GM23338 (cell line): ENCODE data around the gene IQCM. TPM values are rescaled to one million over a fixed set of nuclear protein-coding genes. Genes with fewer than 3 reads are reported as not detected.

Experiments used
- ATAC-seq: fragments of 200-7000 bp; cut with Tn5 transposase; 3 replicates; pipeline ENCODE4 v1.9.1; 2020
- DNase-seq: peaks from one replicate; pipeline ENCODE4 v3.0.0-alpha.2; 2015; ENCODE audit warnings: low spot score
- H2AFZ ChIP-seq: fragments of 200-600 bp; sonication (generic); 2 replicates; pipeline ENCODE4 v1.8.0; 2016; ENCODE audit warnings: antibody characterized with exemption, mild to moderate bottlenecking, moderate library complexity
- H3F3A ChIP-seq: fragments of 200-600 bp; sonication (generic); replicated peaks from 2 replicates; pipeline ENCODE4 v1.8.0; 2017; ENCODE audit warnings: antibody characterized with exemption, mixed run types, low read depth
- H3K27ac ChIP-seq: fragments of 200-600 bp; sonication (generic); 2 replicates; pipeline ENCODE4 v1.6.1; 2016; ENCODE audit warnings: low read depth
- H3K27me3 ChIP-seq: fragments of 200-600 bp; sonication (generic); 2 replicates; pipeline ENCODE4 v1.8.0; 2016; ENCODE audit warnings: mild to moderate bottlenecking, mixed run types, moderate library complexity; ENCODE audit not compliant: insufficient read depth
- H3K36me3 ChIP-seq: fragments of 200-600 bp; sonication (generic); 2 replicates; pipeline ENCODE4 v1.8.0; 2016; ENCODE audit warnings: mild to moderate bottlenecking; ENCODE audit not compliant: insufficient read depth
- H3K4me1 ChIP-seq: fragments of 200-600 bp; sonication (generic); 2 replicates; pipeline ENCODE4 v1.8.0; 2016; ENCODE audit warnings: mild to moderate bottlenecking, moderate library complexity; ENCODE audit not compliant: insufficient read depth
- H3K4me2 ChIP-seq: fragments of 200-600 bp; sonication (generic); 2 replicates; pipeline ENCODE4 v1.7.1; 2017; ENCODE audit warnings: mixed run types
- H3K4me3 ChIP-seq: fragments of 200-600 bp; sonication (generic); 2 replicates; pipeline ENCODE4 v1.6.1; 2016; ENCODE audit warnings: mixed run types
- H3K79me2 ChIP-seq: fragments of 200-600 bp; sonication (generic); replicated peaks from 2 replicates; pipeline ENCODE4 v1.8.0; 2017; ENCODE audit warnings: mild to moderate bottlenecking; ENCODE audit not compliant: insufficient read depth
- H3K9me2 ChIP-seq: fragments of 200-600 bp; sonication (generic); 2 replicates; pipeline ENCODE4 v1.8.0; 2017; ENCODE audit not compliant: insufficient read depth
- H4K20me1 ChIP-seq: fragments of 200-600 bp; sonication (generic); replicated peaks from 2 replicates; pipeline ENCODE4 v1.8.0; 2017; ENCODE audit warnings: mild to moderate bottlenecking; ENCODE audit not compliant: insufficient read depth
- H3K27ac Mint-ChIP-seq: 2 replicates; pipeline ENCODE4 v1.8.0; 2020; ENCODE audit warnings: inconsistent platforms, mild to moderate bottlenecking, moderate library complexity, mixed read lengths
- H3K27me3 Mint-ChIP-seq: 3 replicates; pipeline ENCODE4 v1.8.0; 2022; ENCODE audit warnings: low read depth, mild to moderate bottlenecking, moderate library complexity, mixed read lengths, inconsistent platforms; ENCODE audit not compliant: insufficient read depth, poor library complexity
- H3K36me3 Mint-ChIP-seq: 3 replicates; pipeline ENCODE4 v1.8.0; 2021; ENCODE audit warnings: low read depth, mild to moderate bottlenecking, inconsistent platforms, moderate library complexity, mixed read lengths
- H3K4me1 Mint-ChIP-seq: 3 replicates; pipeline ENCODE4 v1.8.0; 2020; ENCODE audit warnings: mild to moderate bottlenecking, inconsistent platforms, mixed read lengths
- H3K4me3 Mint-ChIP-seq: 3 replicates; pipeline ENCODE4 v1.8.0; 2021; ENCODE audit warnings: moderate library complexity, mild to moderate bottlenecking, inconsistent platforms, mixed read lengths
- H3K9me3 Mint-ChIP-seq: 3 replicates; pipeline ENCODE4 v1.8.0; 2020; ENCODE audit warnings: moderate library complexity, mild to moderate bottlenecking, inconsistent platforms, mixed read lengths
- CREB1 ChIP-seq: fragments of 250-450 bp; sonication (Bioruptor Pico); IDR thresholded peaks from 2 replicates; pipeline ENCODE4 v1.5.0; 2020; ENCODE audit warnings: low read depth, mild to moderate bottlenecking, moderate library complexity
- NANOG ChIP-seq: IDR thresholded peaks from 2 replicates; pipeline ENCODE4 v1.6.1; 2016; ENCODE audit warnings: antibody characterized with exemption, borderline replicate concordance
- STAT1 ChIP-seq: IDR thresholded peaks from one replicate; pipeline ENCODE4 v1.6.1; 2016; ENCODE audit warnings: antibody characterized with exemption; ENCODE audit not compliant: unreplicated experiment
- ZNF114 ChIP-seq: fragments of 250-450 bp; sonication (Bioruptor Pico); IDR thresholded peaks from 2 replicates; pipeline ENCODE4 v1.5.0; 2020; ENCODE audit warnings: mild to moderate bottlenecking, moderate library complexity
- ZNF331 ChIP-seq: fragments of 250-450 bp; sonication (Bioruptor Pico); IDR thresholded peaks from 2 replicates; pipeline ENCODE4 v1.5.0; 2020; ENCODE audit warnings: low read depth, mild to moderate bottlenecking, moderate library complexity
- polyA plus RNA-seq: library from polyadenylated mRNA; unstranded; fragments of >200 nt; fragmentation: Nextera tagmentation; extraction: Ambion mirVana; gene quantifications from 2 replicates; pipeline ENCODE4 v1.2.1, GENCODE V29; 2016
- total RNA-seq: library from RNA; depleted of rRNA; stranded (reverse); fragments of >200 nt; shearing (Covaris generic); gene quantifications from 2 replicates; pipeline ENCODE4 v1.2.3, GENCODE V29; 2014
- TF ChIP-seq, protein P1 (sequence below), 2 experiments: fragments of 200-600 bp in 1 of 2; sonication (generic) in 1 of 2; conservative IDR thresholded peaks; 2 replicates each; pipeline versions ENCODE4 v1.5.1 to v1.6.1; 2016 to 2017; ENCODE audit warnings: antibody characterized with exemption in 2 of 2, low read depth in 2 of 2, mild to moderate bottlenecking in 2 of 2, moderate library complexity in 1 of 2
- TF ChIP-seq, protein P2 (sequence below): IDR thresholded peaks from one replicate; pipeline ENCODE4 v1.6.1; 2018; ENCODE audit warnings: antibody characterized with exemption; ENCODE audit not compliant: unreplicated experiment
- TF ChIP-seq, protein P3 (sequence below): IDR thresholded peaks from 2 replicates; pipeline ENCODE4 v1.6.1; 2016; ENCODE audit warnings: antibody characterized with exemption
- TF ChIP-seq, protein P4 (sequence below): fragments of 250-450 bp; sonication (Bioruptor Pico); IDR thresholded peaks from 2 replicates; pipeline ENCODE4 v1.5.0; 2020; ENCODE audit warnings: mild to moderate bottlenecking, moderate library complexity

IQCM gene
- total and polyA plus RNA-seq, 2 experiments from 2014 or later: not detected

DNA sequence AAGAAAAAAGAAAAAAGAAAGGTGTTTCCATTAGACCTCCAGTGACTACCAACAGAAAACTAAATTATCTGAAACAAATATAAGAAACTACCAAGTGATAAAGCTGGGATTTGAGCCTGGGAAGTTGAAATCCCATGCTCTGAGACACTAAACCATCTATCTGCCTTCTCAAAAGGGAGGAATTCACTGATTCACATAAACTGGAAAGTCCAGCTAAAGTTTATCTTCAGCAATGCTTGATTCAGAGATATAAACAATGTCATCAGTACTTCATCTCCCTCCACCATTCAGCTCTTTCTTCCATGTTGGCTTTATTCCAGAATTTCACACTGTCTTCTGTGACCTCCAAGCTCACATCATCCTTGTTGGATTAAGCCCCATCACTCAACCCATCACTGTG is 96.3 kb downstream of the IQCM start:
- TF ChIP-seq CREB1: no peak
- TF ChIP-seq, protein P1, sequence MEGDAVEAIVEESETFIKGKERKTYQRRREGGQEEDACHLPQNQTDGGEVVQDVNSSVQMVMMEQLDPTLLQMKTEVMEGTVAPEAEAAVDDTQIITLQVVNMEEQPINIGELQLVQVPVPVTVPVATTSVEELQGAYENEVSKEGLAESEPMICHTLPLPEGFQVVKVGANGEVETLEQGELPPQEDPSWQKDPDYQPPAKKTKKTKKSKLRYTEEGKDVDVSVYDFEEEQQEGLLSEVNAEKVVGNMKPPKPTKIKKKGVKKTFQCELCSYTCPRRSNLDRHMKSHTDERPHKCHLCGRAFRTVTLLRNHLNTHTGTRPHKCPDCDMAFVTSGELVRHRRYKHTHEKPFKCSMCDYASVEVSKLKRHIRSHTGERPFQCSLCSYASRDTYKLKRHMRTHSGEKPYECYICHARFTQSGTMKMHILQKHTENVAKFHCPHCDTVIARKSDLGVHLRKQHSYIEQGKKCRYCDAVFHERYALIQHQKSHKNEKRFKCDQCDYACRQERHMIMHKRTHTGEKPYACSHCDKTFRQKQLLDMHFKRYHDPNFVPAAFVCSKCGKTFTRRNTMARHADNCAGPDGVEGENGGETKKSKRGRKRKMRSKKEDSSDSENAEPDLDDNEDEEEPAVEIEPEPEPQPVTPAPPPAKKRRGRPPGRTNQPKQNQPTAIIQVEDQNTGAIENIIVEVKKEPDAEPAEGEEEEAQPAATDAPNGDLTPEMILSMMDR (conservative IDR thresholded peaks at IDR 0.05; ENCODE audit: low read depth in 2 of 2): no peak
- TF ChIP-seq, protein P2, sequence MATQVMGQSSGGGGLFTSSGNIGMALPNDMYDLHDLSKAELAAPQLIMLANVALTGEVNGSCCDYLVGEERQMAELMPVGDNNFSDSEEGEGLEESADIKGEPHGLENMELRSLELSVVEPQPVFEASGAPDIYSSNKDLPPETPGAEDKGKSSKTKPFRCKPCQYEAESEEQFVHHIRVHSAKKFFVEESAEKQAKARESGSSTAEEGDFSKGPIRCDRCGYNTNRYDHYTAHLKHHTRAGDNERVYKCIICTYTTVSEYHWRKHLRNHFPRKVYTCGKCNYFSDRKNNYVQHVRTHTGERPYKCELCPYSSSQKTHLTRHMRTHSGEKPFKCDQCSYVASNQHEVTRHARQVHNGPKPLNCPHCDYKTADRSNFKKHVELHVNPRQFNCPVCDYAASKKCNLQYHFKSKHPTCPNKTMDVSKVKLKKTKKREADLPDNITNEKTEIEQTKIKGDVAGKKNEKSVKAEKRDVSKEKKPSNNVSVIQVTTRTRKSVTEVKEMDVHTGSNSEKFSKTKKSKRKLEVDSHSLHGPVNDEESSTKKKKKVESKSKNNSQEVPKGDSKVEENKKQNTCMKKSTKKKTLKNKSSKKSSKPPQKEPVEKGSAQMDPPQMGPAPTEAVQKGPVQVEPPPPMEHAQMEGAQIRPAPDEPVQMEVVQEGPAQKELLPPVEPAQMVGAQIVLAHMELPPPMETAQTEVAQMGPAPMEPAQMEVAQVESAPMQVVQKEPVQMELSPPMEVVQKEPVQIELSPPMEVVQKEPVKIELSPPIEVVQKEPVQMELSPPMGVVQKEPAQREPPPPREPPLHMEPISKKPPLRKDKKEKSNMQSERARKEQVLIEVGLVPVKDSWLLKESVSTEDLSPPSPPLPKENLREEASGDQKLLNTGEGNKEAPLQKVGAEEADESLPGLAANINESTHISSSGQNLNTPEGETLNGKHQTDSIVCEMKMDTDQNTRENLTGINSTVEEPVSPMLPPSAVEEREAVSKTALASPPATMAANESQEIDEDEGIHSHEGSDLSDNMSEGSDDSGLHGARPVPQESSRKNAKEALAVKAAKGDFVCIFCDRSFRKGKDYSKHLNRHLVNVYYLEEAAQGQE: no peak
- no peak for TF ChIP-seq STAT1
- TF ChIP-seq, protein P3, sequence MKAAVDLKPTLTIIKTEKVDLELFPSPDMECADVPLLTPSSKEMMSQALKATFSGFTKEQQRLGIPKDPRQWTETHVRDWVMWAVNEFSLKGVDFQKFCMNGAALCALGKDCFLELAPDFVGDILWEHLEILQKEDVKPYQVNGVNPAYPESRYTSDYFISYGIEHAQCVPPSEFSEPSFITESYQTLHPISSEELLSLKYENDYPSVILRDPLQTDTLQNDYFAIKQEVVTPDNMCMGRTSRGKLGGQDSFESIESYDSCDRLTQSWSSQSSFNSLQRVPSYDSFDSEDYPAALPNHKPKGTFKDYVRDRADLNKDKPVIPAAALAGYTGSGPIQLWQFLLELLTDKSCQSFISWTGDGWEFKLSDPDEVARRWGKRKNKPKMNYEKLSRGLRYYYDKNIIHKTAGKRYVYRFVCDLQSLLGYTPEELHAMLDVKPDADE: no peak
- no peak for TF ChIP-seq ZNF331
- H3K4me3 Mint-ChIP-seq: no peak overlapping the region
- no peaks in the 10 kb centered on the region for H3K79me2 ChIP-seq
- peaks cover 9% of the 10 kb centered on the region for H3K36me3 Mint-ChIP-seq
- H2AFZ ChIP-seq: no peak overlapping the region
- peaks cover 22% of the 10 kb centered on the region for H3K9me3 Mint-ChIP-seq
- H3K27ac ChIP-seq: no peak overlapping the region
- H3K4me1 Mint-ChIP-seq: no peaks in the 10 kb centered on the region
- H3F3A ChIP-seq: no peaks in the 10 kb centered on the region
- no peaks in the 10 kb centered on the region for H3K27me3 ChIP-seq
- no peak overlapping the region for H3K4me2 ChIP-seq
- no peak overlapping the region for H3K27ac Mint-ChIP-seq
- H3K9me2 ChIP-seq: peaks cover 3% of the 10 kb centered on the region; the same call in 1 of the 2 replicates
- H3K4me1 ChIP-seq: no peaks in the 10 kb centered on the region
- no peaks in the 10 kb centered on the region for H3K36me3 ChIP-seq
- ATAC-seq (no peak), DNase-seq (no peak)
- no peak overlapping the region for H3K4me3 ChIP-seq
- H4K20me1 ChIP-seq: no peaks in the 10 kb centered on the region
- H3K27me3 Mint-ChIP-seq: no peaks in the 10 kb centered on the region

DNA sequence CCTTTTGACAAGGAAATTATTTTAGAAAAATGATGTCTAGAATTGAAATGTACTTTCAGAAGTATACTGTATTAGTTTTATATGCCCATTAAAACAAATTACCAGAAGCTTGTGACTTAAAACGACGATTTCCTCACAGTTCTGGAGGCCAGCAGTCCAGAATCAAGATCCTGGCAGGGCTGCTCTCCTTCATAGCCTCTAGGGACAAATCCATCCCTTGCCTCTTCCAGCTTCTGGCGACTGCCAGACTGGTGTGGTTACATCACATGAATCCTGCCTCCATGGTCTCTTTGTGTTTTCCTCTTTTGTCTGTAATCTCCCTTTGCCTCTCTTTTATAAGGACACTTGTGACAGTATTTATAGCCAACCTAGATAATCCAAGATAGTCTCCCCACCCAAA is 97.1 kb downstream of the IQCM start:
- Histone ChIP-seq H3K79me2 (no peaks in the 10 kb centered on the region), H4K20me1 (no peaks in the 10 kb centered on the region), H3F3A (no peaks in the 10 kb centered on the region), H3K36me3 (no peaks in the 10 kb centered on the region), H3K4me2 (no peak overlapping the region), H3K27ac (no peak overlapping the region), H3K27me3 (no peaks in the 10 kb centered on the region), H3K4me3 (no peak overlapping the region), H3K4me1 (no peaks in the 10 kb centered on the region), H2AFZ (no peak overlapping the region), H3K9me2 (peaks cover 3% of the 10 kb centered on the region; the same call in 1 of the 2 replicates)
- no peak overlapping the region for H3K27ac Mint-ChIP-seq
- ATAC-seq: no peak
- DNase-seq: no peak
- peaks cover 9% of the 10 kb centered on the region for H3K36me3 Mint-ChIP-seq
- no peak overlapping the region for H3K4me3 Mint-ChIP-seq
- H3K4me1 Mint-ChIP-seq: peaks cover under 1% of the 10 kb centered on the region; the same call in 2 of the 3 replicates
- H3K27me3 Mint-ChIP-seq: no peaks in the 10 kb centered on the region
- peaks cover 22% of the 10 kb centered on the region for H3K9me3 Mint-ChIP-seq
- TF ChIP-seq CREB1 (no peak), NANOG (no peak), ZNF114 (CRISPR knock-in tag) (no peak), ZNF331 (no peak), STAT1 (no peak)
- TF ChIP-seq, protein P4, sequence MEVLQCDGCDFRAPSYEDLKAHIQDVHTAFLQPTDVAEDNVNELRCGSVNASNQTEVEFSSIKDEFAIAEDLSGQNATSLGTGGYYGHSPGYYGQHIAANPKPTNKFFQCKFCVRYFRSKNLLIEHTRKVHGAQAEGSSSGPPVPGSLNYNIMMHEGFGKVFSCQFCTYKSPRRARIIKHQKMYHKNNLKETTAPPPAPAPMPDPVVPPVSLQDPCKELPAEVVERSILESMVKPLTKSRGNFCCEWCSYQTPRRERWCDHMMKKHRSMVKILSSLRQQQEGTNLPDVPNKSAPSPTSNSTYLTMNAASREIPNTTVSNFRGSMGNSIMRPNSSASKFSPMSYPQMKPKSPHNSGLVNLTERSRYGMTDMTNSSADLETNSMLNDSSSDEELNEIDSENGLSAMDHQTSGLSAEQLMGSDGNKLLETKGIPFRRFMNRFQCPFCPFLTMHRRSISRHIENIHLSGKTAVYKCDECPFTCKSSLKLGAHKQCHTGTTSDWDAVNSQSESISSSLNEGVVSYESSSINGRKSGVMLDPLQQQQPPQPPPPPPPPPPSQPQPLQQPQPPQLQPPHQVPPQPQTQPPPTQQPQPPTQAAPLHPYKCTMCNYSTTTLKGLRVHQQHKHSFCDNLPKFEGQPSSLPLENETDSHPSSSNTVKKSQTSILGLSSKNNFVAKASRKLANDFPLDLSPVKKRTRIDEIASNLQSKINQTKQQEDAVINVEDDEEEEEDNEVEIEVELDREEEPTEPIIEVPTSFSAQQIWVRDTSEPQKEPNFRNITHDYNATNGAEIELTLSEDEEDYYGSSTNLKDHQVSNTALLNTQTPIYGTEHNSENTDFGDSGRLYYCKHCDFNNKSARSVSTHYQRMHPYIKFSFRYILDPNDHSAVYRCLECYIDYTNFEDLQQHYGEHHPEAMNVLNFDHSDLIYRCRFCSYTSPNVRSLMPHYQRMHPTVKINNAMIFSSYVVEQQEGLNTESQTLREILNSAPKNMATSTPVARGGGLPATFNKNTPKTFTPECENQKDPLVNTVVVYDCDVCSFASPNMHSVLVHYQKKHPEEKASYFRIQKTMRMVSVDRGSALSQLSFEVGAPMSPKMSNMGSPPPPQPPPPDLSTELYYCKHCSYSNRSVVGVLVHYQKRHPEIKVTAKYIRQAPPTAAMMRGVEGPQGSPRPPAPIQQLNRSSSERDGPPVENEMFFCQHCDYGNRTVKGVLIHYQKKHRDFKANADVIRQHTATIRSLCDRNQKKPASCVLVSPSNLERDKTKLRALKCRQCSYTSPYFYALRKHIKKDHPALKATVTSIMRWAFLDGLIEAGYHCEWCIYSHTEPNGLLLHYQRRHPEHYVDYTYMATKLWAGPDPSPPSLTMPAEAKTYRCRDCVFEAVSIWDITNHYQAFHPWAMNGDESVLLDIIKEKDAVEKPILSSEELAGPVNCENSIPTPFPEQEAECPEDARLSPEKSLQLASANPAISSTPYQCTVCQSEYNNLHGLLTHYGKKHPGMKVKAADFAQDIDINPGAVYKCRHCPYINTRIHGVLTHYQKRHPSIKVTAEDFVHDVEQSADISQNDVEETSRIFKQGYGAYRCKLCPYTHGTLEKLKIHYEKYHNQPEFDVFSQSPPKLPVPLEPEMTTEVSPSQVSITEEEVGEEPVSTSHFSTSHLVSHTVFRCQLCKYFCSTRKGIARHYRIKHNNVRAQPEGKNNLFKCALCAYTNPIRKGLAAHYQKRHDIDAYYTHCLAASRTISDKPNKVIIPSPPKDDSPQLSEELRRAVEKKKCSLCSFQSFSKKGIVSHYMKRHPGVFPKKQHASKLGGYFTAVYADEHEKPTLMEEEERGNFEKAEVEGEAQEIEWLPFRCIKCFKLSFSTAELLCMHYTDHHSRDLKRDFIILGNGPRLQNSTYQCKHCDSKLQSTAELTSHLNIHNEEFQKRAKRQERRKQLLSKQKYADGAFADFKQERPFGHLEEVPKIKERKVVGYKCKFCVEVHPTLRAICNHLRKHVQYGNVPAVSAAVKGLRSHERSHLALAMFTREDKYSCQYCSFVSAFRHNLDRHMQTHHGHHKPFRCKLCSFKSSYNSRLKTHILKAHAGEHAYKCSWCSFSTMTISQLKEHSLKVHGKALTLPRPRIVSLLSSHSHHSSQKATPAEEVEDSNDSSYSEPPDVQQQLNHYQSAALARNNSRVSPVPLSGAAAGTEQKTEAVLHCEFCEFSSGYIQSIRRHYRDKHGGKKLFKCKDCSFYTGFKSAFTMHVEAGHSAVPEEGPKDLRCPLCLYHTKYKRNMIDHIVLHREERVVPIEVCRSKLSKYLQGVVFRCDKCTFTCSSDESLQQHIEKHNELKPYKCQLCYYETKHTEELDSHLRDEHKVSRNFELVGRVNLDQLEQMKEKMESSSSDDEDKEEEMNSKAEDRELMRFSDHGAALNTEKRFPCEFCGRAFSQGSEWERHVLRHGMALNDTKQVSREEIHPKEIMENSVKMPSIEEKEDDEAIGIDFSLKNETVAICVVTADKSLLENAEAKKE (CRISPR knock-in tag): no peak
